Hair follicular keratinocyte (primary cell): ENCODE data around the gene RELA. TPM values are rescaled to one million over a fixed set of nuclear protein-coding genes. Genes with fewer than 3 reads are reported as not detected.

Source experiments
- total RNA-seq: library from RNA; depleted of rRNA; stranded (reverse); fragments of >200 nt; gene quantifications from 2 replicates; pipeline ENCODE4 v1.2.3, GENCODE V29; 2015

RELA gene
- total RNA-seq: 51.6 and 64.1 TPM in 2 replicates

GRCh38 chr11:65662799-65663638 is at the start of gene RELA:
RELA (minus strand) TSS chr11:65662916; CDS start chr11:65662832, 84 bp downstream.

GRCh38 chr11:65711785-65712632 is 49.3 kb upstream of the RELA start, which contains the start of gene KAT5:
KAT5 (plus strand) TSS chr11:65712252; CDS start chr11:65712268, 16 bp downstream.

GRCh38 chr11:65637794-65638419 is 24.8 kb downstream of the RELA start, which contains the start of gene SIPA1:
SIPA1 (plus strand) TSS chr11:65638101; CDS start chr11:65640922, 2,821 bp downstream.

GRCh38 chr11:65615229-65615949 is 47.3 kb downstream of the RELA start, which contains the start of gene PCNX3:
PCNX3 (plus strand) TSS chr11:65615776; CDS start chr11:65616312, 536 bp downstream.

Other genes starting within 250 kb of the RELA start
- 4.3 and 7.9 TPM in 2 replicates for gene NEAT1, start 240.1 kb downstream of the RELA start, total RNA-seq
- 636 and 1,552 TPM in 2 replicates for gene MALAT1, start 163.9 kb downstream of the RELA start, total RNA-seq
- 86.5 and 88.0 TPM in 2 replicates for gene SCYL1, start 137.8 kb downstream of the RELA start, total RNA-seq
- gene LTBP3, start 104.6 kb downstream of the RELA start, total RNA-seq: 24.9 and 43.0 TPM in 2 replicates
- gene ZNRD2, start 92.4 kb downstream of the RELA start, total RNA-seq: 66.4 and 90.1 TPM in 2 replicates
- 37.1 and 47.3 TPM in 2 replicates for gene FAM89B, start 90.4 kb downstream of the RELA start, total RNA-seq
- 55.5 and 75.6 TPM in 2 replicates for gene EHBP1L1, start 86.9 kb downstream of the RELA start, total RNA-seq
- gene KCNK7, start 67.1 kb downstream of the RELA start, total RNA-seq: 0.23 and 0.57 TPM in 2 replicates
- 34.0 and 37.3 TPM in 2 replicates for gene MAP3K11, start 48.7 kb downstream of the RELA start, total RNA-seq
- gene PCNX3, start 47.1 kb downstream of the RELA start, total RNA-seq: 27.0 and 30.7 TPM in 2 replicates
- 19.0 and 19.4 TPM in 2 replicates for gene SIPA1, start 24.8 kb downstream of the RELA start, total RNA-seq
- gene KAT5, start 49.3 kb upstream of the RELA start, total RNA-seq: 38.3 and 42.5 TPM in 2 replicates
- 48.7 and 94.1 TPM in 2 replicates for gene RNASEH2C, start 57.9 kb upstream of the RELA start, total RNA-seq
- 11.8 and 13.9 TPM in 2 replicates for gene AP5B1, start 118.1 kb upstream of the RELA start, total RNA-seq
- 0.91 and 3.8 TPM in 2 replicates for gene OVOL1, start 124.1 kb upstream of the RELA start, total RNA-seq
- 0.23 TPM in 1 of 2 replicates, not detected in the other for gene SNX32, start 171.0 kb upstream of the RELA start, total RNA-seq
- 1,280 and 1,622 TPM in 2 replicates for gene CFL1, start 195.3 kb upstream of the RELA start, total RNA-seq
- gene MUS81, start 197.5 kb upstream of the RELA start, total RNA-seq: 44.5 and 44.8 TPM in 2 replicates
- gene EFEMP2, start 209.9 kb upstream of the RELA start, total RNA-seq: 7.0 and 20.5 TPM in 2 replicates
- 0.08 TPM in 1 of 2 replicates, not detected in the other for gene CTSW, start 216.9 kb upstream of the RELA start, total RNA-seq
- gene FIBP, start 225.6 kb upstream of the RELA start, total RNA-seq: 137 and 189 TPM in 2 replicates
- 101 and 124 TPM in 2 replicates for gene CCDC85B, start 227.8 kb upstream of the RELA start, total RNA-seq
- gene FOSL1, start 237.5 kb upstream of the RELA start, total RNA-seq: 141 and 144 TPM in 2 replicates